Measurements from ENCODE around the gene DTL.

Gene DTL

DNA sequence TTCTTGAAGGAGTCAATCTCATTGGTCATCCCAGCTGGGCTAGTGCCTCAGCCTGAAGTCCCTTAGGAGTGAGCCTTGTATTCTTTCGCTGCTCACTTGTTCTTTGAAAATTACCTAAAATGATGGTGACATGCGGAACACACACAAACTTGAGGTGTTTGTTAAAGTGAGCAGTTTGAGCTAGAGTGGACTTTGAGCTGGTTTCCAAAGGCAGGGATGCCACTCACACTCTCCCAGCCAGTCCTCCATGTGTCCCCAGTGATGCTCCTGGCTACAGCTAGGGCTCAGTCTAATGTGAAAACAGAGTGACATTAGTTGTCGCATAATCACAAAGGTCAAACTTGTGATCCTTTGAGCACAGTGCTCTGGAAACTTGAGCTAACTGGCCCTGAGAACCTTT is 84.3 kb downstream of the DTL start:
- TF ChIP-seq FOXM1 (IDR thresholded peaks at IDR 0.05; ENCODE audit: borderline replicate concordance, low read depth) (no peak), CREB1 (IDR thresholded peaks at IDR 0.05; ENCODE audit: low read depth) (no peak), TEAD4 (IDR thresholded peaks at IDR 0.05) (no peak), EGR1 (IDR thresholded peaks at IDR 0.05) (no peak), TAF1 (IDR thresholded peaks at IDR 0.05; ENCODE audit: low read depth) (no peak), NFIC (IDR thresholded peaks at IDR 0.05) (no peak), TCF12 (IDR thresholded peaks at IDR 0.05; ENCODE audit: low read depth) (no peak), MAX (IDR thresholded peaks at IDR 0.05) (no peak), EP300 (IDR thresholded peaks at IDR 0.05; ENCODE audit: borderline replicate concordance) (no peak)

DNA sequence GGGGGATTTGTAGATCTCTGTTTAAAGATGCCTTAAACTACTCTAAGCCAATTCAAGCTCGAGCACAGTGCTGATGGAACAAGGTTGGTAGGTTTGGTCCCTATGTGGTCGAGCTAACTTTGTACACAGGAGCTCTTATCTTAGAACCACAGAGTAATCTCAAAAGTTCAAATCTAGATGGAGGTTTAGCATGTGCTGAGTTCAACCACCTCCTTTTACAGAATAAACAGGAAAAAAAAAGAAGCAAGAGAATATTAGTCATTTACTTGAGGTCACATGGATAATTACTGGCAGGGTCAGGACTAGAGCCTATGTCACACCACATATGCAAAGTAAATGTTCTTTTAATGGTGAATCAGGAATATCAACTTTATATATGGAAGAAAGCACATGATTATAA is 86.2 kb downstream of the DTL start:
- no peak for TF ChIP-seq TEAD4 (IDR thresholded peaks at IDR 0.05)
- TF ChIP-seq TCF12 (IDR thresholded peaks at IDR 0.05; ENCODE audit: low read depth), result no peak
- TF ChIP-seq MAX (IDR thresholded peaks at IDR 0.05), result no peak
- TF ChIP-seq RAD21 (IDR thresholded peaks at IDR 0.05; ENCODE audit: low read depth), result no peak
- no peak for TF ChIP-seq YY1 (IDR thresholded peaks at IDR 0.05; ENCODE audit: low read depth)
- TF ChIP-seq EP300 (IDR thresholded peaks at IDR 0.05; ENCODE audit: borderline replicate concordance), result no peak

DNA sequence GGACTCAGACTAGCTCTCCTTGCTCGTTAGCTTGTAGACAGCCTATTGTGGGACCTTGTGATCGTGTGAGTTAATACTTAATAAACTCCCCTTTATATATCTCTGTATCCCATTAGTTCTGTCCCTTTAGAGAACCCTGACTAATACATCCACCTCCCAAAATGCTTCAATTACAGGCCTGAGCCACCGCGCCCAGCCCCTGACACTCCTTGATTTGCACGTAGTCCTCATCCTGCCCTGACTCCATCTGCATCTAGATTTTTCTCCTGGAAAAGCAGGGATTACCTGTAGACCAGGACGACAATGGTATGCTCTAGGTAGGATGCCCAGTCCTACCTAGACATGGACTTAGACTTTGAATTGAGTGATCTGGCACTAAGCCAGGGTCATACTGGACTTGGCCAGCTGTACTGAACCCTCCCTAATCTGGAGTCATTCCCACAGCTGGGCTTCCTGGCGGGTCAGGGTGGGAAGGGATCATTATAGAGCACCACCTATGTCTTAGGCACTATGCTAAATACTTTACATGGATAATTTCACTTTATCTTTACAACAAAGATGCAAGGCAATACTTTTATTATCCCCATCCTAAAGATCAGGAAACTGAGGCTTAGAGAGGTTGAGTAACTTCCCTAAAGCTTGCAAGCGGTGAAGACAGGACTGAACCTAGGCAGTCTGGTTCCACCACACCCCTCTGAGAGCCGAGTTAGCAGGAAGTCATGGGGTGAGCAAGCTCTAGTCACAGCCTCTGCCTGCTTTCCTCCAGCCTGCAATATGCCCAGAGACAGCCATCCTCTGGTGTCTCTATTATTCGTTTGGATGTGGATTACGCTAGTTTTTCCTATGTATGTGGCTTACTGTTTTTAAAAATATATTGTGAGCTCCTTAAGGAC is 89.4 kb downstream of the DTL start:
- TF ChIP-seq NFIC (IDR thresholded peaks at IDR 0.05) (peak; percentile 45; the same call in 1 of the 2 replicates), TAF1 (IDR thresholded peaks at IDR 0.05; ENCODE audit: low read depth) (no peak)

- TF ChIP-seq TCF12 (IDR thresholded peaks at IDR 0.05; ENCODE audit: low read depth) (no peak), MAX (IDR thresholded peaks at IDR 0.05) (no peak), EGR1 (IDR thresholded peaks at IDR 0.05) (no peak), YY1 (IDR thresholded peaks at IDR 0.05; ENCODE audit: low read depth) (no peak), CEBPB (IDR thresholded peaks at IDR 0.05) (no peak), ZBTB7A (IDR thresholded peaks at IDR 0.05; ENCODE audit: low read depth) (no peak), FOXM1 (IDR thresholded peaks at IDR 0.05; ENCODE audit: borderline replicate concordance, low read depth) (no peak), NFIC (IDR thresholded peaks at IDR 0.05) (no peak), RAD21 (IDR thresholded peaks at IDR 0.05; ENCODE audit: low read depth) (no peak), CREB1 (IDR thresholded peaks at IDR 0.05; ENCODE audit: low read depth) (no peak), USF1 (IDR thresholded peaks at IDR 0.05) (no peak), REST (IDR thresholded peaks at IDR 0.05; ENCODE audit: low read depth) (no peak), TAF1 (IDR thresholded peaks at IDR 0.05; ENCODE audit: low read depth) (no peak), TEAD4 (IDR thresholded peaks at IDR 0.05) (no peak), EP300 (IDR thresholded peaks at IDR 0.05; ENCODE audit: borderline replicate concordance) (no peak)
Observed at GRCh38 chr1:212125654-212126053, 90.1 kb downstream of the DTL start.

- TF ChIP-seq EGR1 (IDR thresholded peaks at IDR 0.05), result no peak
- no peak for TF ChIP-seq ZBTB7A (IDR thresholded peaks at IDR 0.05; ENCODE audit: low read depth)
- no peak for TF ChIP-seq CEBPB (IDR thresholded peaks at IDR 0.05)
- TF ChIP-seq NFIC (IDR thresholded peaks at IDR 0.05), result no peak
- TF ChIP-seq CREB1 (IDR thresholded peaks at IDR 0.05; ENCODE audit: low read depth), result no peak
- TF ChIP-seq FOXM1 (IDR thresholded peaks at IDR 0.05; ENCODE audit: borderline replicate concordance, low read depth), result no peak
Observed at GRCh38 chr1:212127221-212127620, 91.7 kb downstream of the DTL start.

DNA sequence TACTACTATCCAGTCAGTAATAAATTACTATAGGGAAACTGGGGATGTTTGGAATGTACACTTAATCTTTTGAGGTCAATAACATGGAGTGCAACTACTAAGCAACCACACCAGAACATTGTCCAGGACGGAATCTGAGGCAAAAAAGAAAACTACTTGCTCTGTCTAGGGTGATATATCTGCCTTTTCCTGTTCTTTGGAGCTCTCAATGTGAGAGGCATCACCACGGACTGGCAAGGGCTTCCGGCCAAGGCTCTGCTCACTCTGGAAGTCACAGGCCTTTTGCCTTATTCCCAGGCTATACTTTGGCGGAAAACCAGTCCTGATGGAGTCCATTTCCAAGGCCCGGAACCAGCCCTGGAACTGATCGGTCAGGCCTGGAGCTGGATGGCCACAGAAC is 94.2 kb downstream of the DTL start:
- no peak for TF ChIP-seq FOXM1 (IDR thresholded peaks at IDR 0.05; ENCODE audit: borderline replicate concordance, low read depth)
- no peak for TF ChIP-seq YY1 (IDR thresholded peaks at IDR 0.05; ENCODE audit: low read depth)
- no peak for TF ChIP-seq TEAD4 (IDR thresholded peaks at IDR 0.05)
- TF ChIP-seq TCF12 (IDR thresholded peaks at IDR 0.05; ENCODE audit: low read depth), result no peak
- no peak for TF ChIP-seq RAD21 (IDR thresholded peaks at IDR 0.05; ENCODE audit: low read depth)
- no peak for TF ChIP-seq CREB1 (IDR thresholded peaks at IDR 0.05; ENCODE audit: low read depth)
- no peak for TF ChIP-seq CEBPB (IDR thresholded peaks at IDR 0.05)
- TF ChIP-seq USF1 (IDR thresholded peaks at IDR 0.05), result no peak
- no peak for TF ChIP-seq EGR1 (IDR thresholded peaks at IDR 0.05)
- no peak for TF ChIP-seq ZBTB7A (IDR thresholded peaks at IDR 0.05; ENCODE audit: low read depth)
- no peak for TF ChIP-seq TAF1 (IDR thresholded peaks at IDR 0.05; ENCODE audit: low read depth)
- TF ChIP-seq NFIC (IDR thresholded peaks at IDR 0.05), result no peak
- no peak for TF ChIP-seq EP300 (IDR thresholded peaks at IDR 0.05; ENCODE audit: borderline replicate concordance)
- no peak for TF ChIP-seq MAX (IDR thresholded peaks at IDR 0.05)
- TF ChIP-seq REST (IDR thresholded peaks at IDR 0.05; ENCODE audit: low read depth), result no peak
